Measurements from ENCODE around the gene ARHGAP45. TPM values are rescaled to one million over a fixed set of nuclear protein-coding genes. Genes with fewer than 3 reads are reported as not detected.

The ARHGAP45 gene
- total RNA-seq, 1 donor from 2014 or later: 0.67 TPM

DNA sequence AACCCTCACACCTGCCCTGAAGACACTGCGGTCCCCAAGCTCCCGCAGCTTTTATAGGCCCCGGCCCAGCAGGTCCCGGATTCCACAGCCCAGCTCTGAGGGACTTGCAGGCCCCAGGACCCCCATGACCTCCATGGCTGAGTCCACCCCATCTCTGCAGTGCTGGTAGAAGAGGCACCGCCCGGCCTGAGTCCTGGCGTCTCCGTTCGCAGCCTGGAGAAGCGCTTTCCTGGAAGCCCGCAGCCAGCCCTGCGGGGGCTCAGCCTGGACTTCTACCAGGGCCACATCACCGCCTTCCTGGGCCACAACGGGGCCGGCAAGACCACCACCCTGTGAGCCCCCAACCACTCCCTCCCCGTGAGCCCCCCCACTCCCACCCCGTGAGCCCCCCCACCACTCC lies 17.9 kb upstream of the ARHGAP45 start:
- no peaks in the 10 kb centered on the region for H3K36me3 Mint-ChIP-seq (ENCODE audit: unreplicated experiment)
- DNase-seq (ENCODE audit: extremely low spot score, unreplicated experiment): no peak
- no peaks in the 10 kb centered on the region for H3K27me3 Mint-ChIP-seq (ENCODE audit: unreplicated experiment)
- TF ChIP-seq, protein P1, sequence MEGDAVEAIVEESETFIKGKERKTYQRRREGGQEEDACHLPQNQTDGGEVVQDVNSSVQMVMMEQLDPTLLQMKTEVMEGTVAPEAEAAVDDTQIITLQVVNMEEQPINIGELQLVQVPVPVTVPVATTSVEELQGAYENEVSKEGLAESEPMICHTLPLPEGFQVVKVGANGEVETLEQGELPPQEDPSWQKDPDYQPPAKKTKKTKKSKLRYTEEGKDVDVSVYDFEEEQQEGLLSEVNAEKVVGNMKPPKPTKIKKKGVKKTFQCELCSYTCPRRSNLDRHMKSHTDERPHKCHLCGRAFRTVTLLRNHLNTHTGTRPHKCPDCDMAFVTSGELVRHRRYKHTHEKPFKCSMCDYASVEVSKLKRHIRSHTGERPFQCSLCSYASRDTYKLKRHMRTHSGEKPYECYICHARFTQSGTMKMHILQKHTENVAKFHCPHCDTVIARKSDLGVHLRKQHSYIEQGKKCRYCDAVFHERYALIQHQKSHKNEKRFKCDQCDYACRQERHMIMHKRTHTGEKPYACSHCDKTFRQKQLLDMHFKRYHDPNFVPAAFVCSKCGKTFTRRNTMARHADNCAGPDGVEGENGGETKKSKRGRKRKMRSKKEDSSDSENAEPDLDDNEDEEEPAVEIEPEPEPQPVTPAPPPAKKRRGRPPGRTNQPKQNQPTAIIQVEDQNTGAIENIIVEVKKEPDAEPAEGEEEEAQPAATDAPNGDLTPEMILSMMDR (IDR thresholded peaks at IDR 0.05): no peak
- no peaks in the 10 kb centered on the region for H3K4me1 Mint-ChIP-seq (ENCODE audit: unreplicated experiment)
- no peak overlapping the region for H3K27ac Mint-ChIP-seq (ENCODE audit: unreplicated experiment)
- H3K4me3 Mint-ChIP-seq (ENCODE audit: unreplicated experiment): no peak overlapping the region
- H3K9me3 Mint-ChIP-seq (ENCODE audit: unreplicated experiment): no peaks in the 10 kb centered on the region

DNA sequence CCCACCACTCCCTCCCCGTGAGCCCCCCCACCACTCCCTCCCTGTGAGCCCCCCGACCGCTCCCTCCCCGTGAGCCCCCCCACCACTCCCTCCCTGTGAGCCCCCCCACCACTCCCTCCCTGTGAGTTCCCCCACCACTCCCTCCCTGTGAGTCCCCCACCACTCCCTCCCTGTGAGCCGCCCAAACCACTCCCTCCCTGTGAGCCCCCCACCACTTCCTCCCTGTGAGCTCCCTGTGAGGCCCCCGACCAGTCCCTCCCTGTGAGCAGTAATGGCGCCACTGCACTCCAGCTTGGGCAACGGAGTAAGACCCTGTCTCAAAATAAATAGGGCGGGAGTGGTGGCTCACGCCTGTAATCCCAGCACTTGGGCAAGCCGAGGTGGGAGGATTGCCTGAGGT lies 17.2 kb upstream of the ARHGAP45 start:
- TF ChIP-seq, protein P1 (IDR thresholded peaks at IDR 0.05): no peak
- H3K27ac Mint-ChIP-seq (ENCODE audit: unreplicated experiment): no peak overlapping the region
- no peaks in the 10 kb centered on the region for H3K27me3 Mint-ChIP-seq (ENCODE audit: unreplicated experiment)
- DNase-seq (ENCODE audit: extremely low spot score, unreplicated experiment): no peak
- no peaks in the 10 kb centered on the region for H3K9me3 Mint-ChIP-seq (ENCODE audit: unreplicated experiment)
- H3K4me1 Mint-ChIP-seq (ENCODE audit: unreplicated experiment): no peaks in the 10 kb centered on the region
- no peak overlapping the region for H3K4me3 Mint-ChIP-seq (ENCODE audit: unreplicated experiment)
- H3K36me3 Mint-ChIP-seq (ENCODE audit: unreplicated experiment): no peaks in the 10 kb centered on the region

DNA sequence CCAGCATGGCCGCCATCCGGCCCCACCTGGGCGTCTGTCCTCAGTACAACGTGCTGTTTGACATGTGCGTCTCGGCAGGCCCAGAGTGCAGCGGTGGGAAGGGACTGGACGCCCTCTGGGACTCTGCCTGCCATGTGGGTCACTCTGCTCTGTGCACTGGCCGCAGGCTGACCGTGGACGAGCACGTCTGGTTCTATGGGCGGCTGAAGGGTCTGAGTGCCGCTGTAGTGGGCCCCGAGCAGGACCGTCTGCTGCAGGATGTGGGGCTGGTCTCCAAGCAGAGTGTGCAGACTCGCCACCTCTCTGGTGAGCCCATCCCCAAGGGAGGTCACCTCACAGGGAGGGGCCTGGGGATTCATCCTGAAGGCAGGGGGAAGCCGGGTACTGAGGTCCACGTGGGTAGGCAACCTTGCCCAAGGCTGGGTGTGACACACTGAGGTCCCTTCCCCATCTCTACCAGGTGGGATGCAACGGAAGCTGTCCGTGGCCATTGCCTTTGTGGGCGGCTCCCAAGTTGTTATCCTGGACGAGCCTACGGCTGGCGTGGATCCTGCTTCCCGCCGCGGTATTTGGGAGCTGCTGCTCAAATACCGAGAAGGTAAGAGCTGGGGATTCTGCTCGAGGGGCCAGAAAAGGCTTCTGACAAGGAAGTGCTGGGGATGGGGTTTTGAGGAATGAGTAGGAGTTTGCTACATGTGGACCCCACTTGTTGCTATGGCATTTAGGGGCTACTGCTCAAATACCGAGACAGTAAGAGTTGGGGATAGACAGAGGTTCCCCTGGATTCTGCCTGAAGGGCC lies 15.8 kb upstream of the ARHGAP45 start:
- Mint-ChIP-seq H3K27me3 (ENCODE audit: unreplicated experiment) (no peaks in the 10 kb centered on the region), H3K27ac (ENCODE audit: unreplicated experiment) (no peak overlapping the region)

DNA sequence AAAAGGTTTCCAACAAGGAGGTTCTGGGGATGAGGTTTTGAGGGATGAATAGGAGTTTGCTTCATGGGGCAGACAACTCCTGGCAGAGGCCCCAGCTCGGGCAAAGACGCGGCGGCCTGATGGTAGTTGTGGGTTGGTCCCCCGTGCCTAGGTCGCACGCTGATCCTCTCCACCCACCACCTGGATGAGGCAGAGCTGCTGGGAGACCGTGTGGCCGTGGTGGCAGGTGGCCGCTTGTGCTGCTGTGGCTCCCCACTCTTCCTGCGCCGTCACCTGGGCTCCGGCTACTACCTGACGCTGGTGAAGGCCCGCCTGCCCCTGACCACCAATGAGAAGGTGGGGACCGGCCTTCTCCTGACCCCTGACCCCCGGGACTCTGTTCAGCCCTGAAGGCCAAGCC lies 15.2 kb upstream of the ARHGAP45 start:
- no peaks in the 10 kb centered on the region for H3K27me3 Mint-ChIP-seq (ENCODE audit: unreplicated experiment)
- TF ChIP-seq, protein P1 (IDR thresholded peaks at IDR 0.05): no peak
- no peak for DNase-seq (ENCODE audit: extremely low spot score, unreplicated experiment)
- no peaks in the 10 kb centered on the region for H3K36me3 Mint-ChIP-seq (ENCODE audit: unreplicated experiment)
- H3K9me3 Mint-ChIP-seq (ENCODE audit: unreplicated experiment): no peaks in the 10 kb centered on the region
- H3K4me3 Mint-ChIP-seq (ENCODE audit: unreplicated experiment): no peak overlapping the region
- no peaks in the 10 kb centered on the region for H3K4me1 Mint-ChIP-seq (ENCODE audit: unreplicated experiment)
- no peak overlapping the region for H3K27ac Mint-ChIP-seq (ENCODE audit: unreplicated experiment)

More for the DNA sequence above, 15.8 kb upstream of the ARHGAP45 start:
- DNase-seq (ENCODE audit: extremely low spot score, unreplicated experiment): no peak
- no peaks in the 10 kb centered on the region for H3K4me1 Mint-ChIP-seq (ENCODE audit: unreplicated experiment)
- no peaks in the 10 kb centered on the region for H3K36me3 Mint-ChIP-seq (ENCODE audit: unreplicated experiment)
- no peaks in the 10 kb centered on the region for H3K9me3 Mint-ChIP-seq (ENCODE audit: unreplicated experiment)
- H3K4me3 Mint-ChIP-seq (ENCODE audit: unreplicated experiment): no peak overlapping the region
- TF ChIP-seq, protein P1 (IDR thresholded peaks at IDR 0.05): no peak

DNA sequence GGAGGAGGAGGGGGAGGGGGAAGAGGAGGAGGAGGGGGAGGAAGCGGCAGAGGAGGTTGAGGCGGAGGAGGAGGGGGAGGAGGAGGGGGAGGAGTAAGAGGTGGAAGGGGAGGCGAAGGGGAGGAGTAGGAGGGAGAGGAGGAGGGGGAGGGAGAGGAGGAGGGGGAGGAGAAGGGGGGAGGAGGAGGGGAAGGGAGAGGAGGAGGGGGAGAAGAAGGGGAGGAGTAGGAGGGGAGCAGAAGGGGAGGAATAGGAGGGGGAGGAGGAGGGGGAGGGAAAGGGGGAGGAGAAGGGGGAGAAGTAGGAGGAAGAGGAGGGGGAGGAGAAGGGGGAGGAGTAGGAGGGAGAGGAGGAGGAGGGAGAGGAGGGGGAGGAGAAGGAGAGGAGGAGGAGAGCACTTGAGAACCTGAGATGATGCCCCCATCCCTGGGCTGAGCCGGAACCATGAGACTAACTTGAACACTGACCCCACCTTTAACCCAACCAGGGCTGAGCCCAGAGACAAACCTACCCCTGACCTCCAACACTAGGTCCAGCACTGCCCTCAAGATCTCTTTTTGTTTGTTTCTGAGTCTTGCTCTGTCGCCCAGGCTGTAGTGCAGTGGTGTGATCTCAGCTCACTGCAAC lies 14.5 kb upstream of the ARHGAP45 start:
- Mint-ChIP-seq H3K27ac (ENCODE audit: unreplicated experiment) (no peak overlapping the region), H3K4me1 (ENCODE audit: unreplicated experiment) (no peaks in the 10 kb centered on the region), H3K4me3 (ENCODE audit: unreplicated experiment) (no peak overlapping the region), H3K36me3 (ENCODE audit: unreplicated experiment) (no peaks in the 10 kb centered on the region), H3K9me3 (ENCODE audit: unreplicated experiment) (no peaks in the 10 kb centered on the region), H3K27me3 (ENCODE audit: unreplicated experiment) (no peaks in the 10 kb centered on the region)
- no peak for DNase-seq (ENCODE audit: extremely low spot score, unreplicated experiment)
- TF ChIP-seq, protein P1 (IDR thresholded peaks at IDR 0.05): no peak

All from osteocyte (in vitro differentiated cells).